Heart left ventricle (tissue), 16 donors: Measurements from ENCODE around the gene LINC01488. TPM values are rescaled to one million over a fixed set of nuclear protein-coding genes. Genes with fewer than 3 reads are reported as not detected.

Source experiments
- ATAC-seq, 4 donors: fragments of 200-7000 bp; cut with Tn5 transposase; one replicate each; pipeline ENCODE4 v1.9.1; 2020 to 2022; ENCODE audit warnings: moderate library complexity in 4 of 4, mild to moderate bottlenecking in 3 of 4, moderate number of reproducible peaks in 1 of 4
- DNase-seq, 5 donors: peaks; one replicate each; pipeline ENCODE4 v3.0.0-alpha.2; 2020
- H3K27ac ChIP-seq, 12 donors: fragments of 200-600 bp; sonication (generic) in 4 of 12; one replicate each; pipeline versions ENCODE4 v1.5.0 to v1.8.0; 2016 to 2022; ENCODE audit warnings: mild to moderate bottlenecking in 2 of 12
- H3K27me3 ChIP-seq, 9 donors: fragments of 200-600 bp; sonication (generic) in 2 of 9; one replicate each; pipeline versions ENCODE4 v1.5.1 to v1.8.0; 2016 to 2022; ENCODE audit warnings: mild to moderate bottlenecking in 3 of 9
- H3K36me3 ChIP-seq, 9 donors: fragments of 200-600 bp; sonication (generic) in 2 of 9; one replicate each; pipeline versions ENCODE4 v1.5.0 to v1.8.0; 2018 to 2022; ENCODE audit warnings: mild to moderate bottlenecking in 2 of 9
- H3K4me1 ChIP-seq, 12 donors: fragments of 200-600 bp; sonication (generic) in 4 of 12; one replicate each; pipeline versions ENCODE4 v1.5.0 to v1.8.0; 2016 to 2022; ENCODE audit warnings: mild to moderate bottlenecking in 3 of 12
- H3K4me3 ChIP-seq, 12 donors: fragments of 200-600 bp; sonication (generic) in 4 of 12; one replicate each; pipeline versions ENCODE4 v1.5.0 to v1.8.0; 2017 to 2022; ENCODE audit warnings: mild to moderate bottlenecking in 9 of 12, moderate library complexity in 4 of 12
- H3K9me3 ChIP-seq, 12 donors: fragments of 200-600 bp; sonication (generic) in 4 of 12; one replicate each; pipeline versions ENCODE4 v1.5.0 to v1.8.0; 2016 to 2022; ENCODE audit warnings: mild to moderate bottlenecking in 1 of 12
- CTCF ChIP-seq, 12 donors: fragments of 200-600 bp; sonication (generic) in 4 of 12; IDR thresholded peaks; one replicate each; pipeline versions ENCODE4 v1.5.0 to v1.8.0; 2018 to 2022; ENCODE audit warnings: antibody characterized with exemption in 12 of 12, mild to moderate bottlenecking in 5 of 12
- POLR2A ChIP-seq, 2 donors: fragments of 450-650 bp; IDR thresholded peaks; one replicate each; pipeline ENCODE4 v1.6.1; 2017; ENCODE audit warnings: antibody characterized with exemption in 2 of 2, mild to moderate bottlenecking in 2 of 2, moderate library complexity in 2 of 2
- WGBS, 4 donors: extraction: QIAGEN DNeasy Blood & Tissue Kit in 2 of 4; methylation state at CpG; one replicate each; pipeline versions ENCODE4 v1.1.5 to v1.1.7; 2013 to 2018; 5-methylcytosine and 5-hydroxymethylcytosine counted together
- intact Hi-C, 10 donors: fragments of 100-400 bp; cut with DNase I; formaldehyde crosslinking; loops; one replicate each; pipeline versions ENCODE4 v1.11.1 to v1.14.2; 2022
- polyA plus RNA-seq, 2 donors: library from polyadenylated mRNA; stranded (reverse); fragments of 200-250 nt; gene quantifications; one replicate each; pipeline ENCODE4 v1.2.3, GENCODE V29; 2013
- total RNA-seq, 9 donors: library from RNA; depleted of rRNA in 2 of 9; stranded (reverse); fragments of >200 nt in 2 of 9; fragmentation: NEBNext Ultra II Directional in 3 of 9; extraction: Animal tissue kit (Norgen Biotek cat#: 25700) in 3 of 9; gene quantifications; one replicate each; pipeline versions ENCODE4 v1.1.0 to v1.2.4, GENCODE V29; 2016 to 2023
- donor health status: ischemic (EF 13 %, LVEDD 7.1; RV severe dilation, severe dysfunction).
- donor health status: healthy with polysubstance abuse.
- donor health status: DM: no; HTN: yes; CAD: no.
- donor health status: DM: no; HTN: no; CAD: no.
- donor health status: ischemic (EF 25% LVEDD 6.9; RV normal size, moderate dysfunction).
- donor health status: ischemic (EF 25% LVEDD 5.7; RV mildly dilated, moderate dysfunction).
- donor health status: healthy.
- donor health status: DM: yes; HTN: yes; CAD: no.
- donor health status: ischemic (EF 35%, LVEDD 5.7; RV mildly dilated, moderate dysfunction).
- donor health status: nonischemic (EF 11% LVEDD 7.7; RV severe dilation, severe dysfunction).
- donor health status: DM: yes; HTN: yes; CAD: no.
- donor health status: PGD.
- donor health status: ischemic (EF 29% LVEDD 5.4; RV normal size, mild dysfunction).
- donor health status: nonischemic (EF 23%, LVEDD 6.1; RV moderate dilation, normal function).

LINC01488 gene
- total and polyA plus RNA-seq, 11 donors: 0.04 to 0.42 (median 0.14) TPM; not detected in 5

GRCh38 chr11:69447786-69448185 lies 33.7 kb upstream of the LINC01488 start:
- Histone ChIP-seq H3K27me3 (no peaks in the 10 kb centered on the region), H3K4me3 (no peak overlapping the region), H3K36me3 (no peaks in the 10 kb centered on the region), H3K9me3 (no peaks in the 10 kb centered on the region), H3K27ac (no peak overlapping the region), H3K4me1 (peaks cover 3 to 62% (median 47%) of the 10 kb centered on the region in 12 donors)
- DNase-seq: peak in 2 of 5 donors; percentile 11 to 40
- ATAC-seq: no peak
- TF ChIP-seq POLR2A (IDR thresholded peaks at IDR 0.05) (no peak), CTCF (IDR thresholded peaks at IDR 0.05) (no peak)
- 86 to 88% (median 87%) methylated on average over 7 of the region's 7 CpGs for WGBS, 4 donors
- intact Hi-C loops: loop anchor here in 8 of 10 donors (2.0 to 10.0 kb wide), 8 partner anchors 95 to 313 kb away; partner anchors contain the start of genes MYEOV (in 2 of the 8) and CCND1 (in 1 of the 8)

GRCh38 chr11:69448471-69449284 lies 32.8 kb upstream of the LINC01488 start:
- ATAC-seq: no peak
- intact Hi-C loops: loop anchor here in 8 of 10 donors (1.0 to 10.0 kb wide), 9 partner anchors 94 to 314 kb away; partner anchors contain the start of genes MYEOV (in 2 of the 8) and CCND1 (in 1 of the 8)
- H3K27ac ChIP-seq: peak overlapping the region in 10 of 12 donors; percentile 19 to 93 (median 78)
- H3K36me3 ChIP-seq: no peaks in the 10 kb centered on the region
- H3K4me3 ChIP-seq: no peak overlapping the region
- no peak for TF ChIP-seq CTCF (IDR thresholded peaks at IDR 0.05)
- no peaks in the 10 kb centered on the region for H3K27me3 ChIP-seq
- peak in 1 of 5 donors; percentile 36 for DNase-seq
- WGBS, 4 donors: 58 to 70% (median 66%) methylated on average over 10 to 15 of the region's 15 CpGs
- H3K4me1 ChIP-seq: peaks cover 2 to 53% (median 39%) of the 10 kb centered on the region in 12 donors
- no peaks in the 10 kb centered on the region for H3K9me3 ChIP-seq

GRCh38 chr11:69449320-69450063 lies 32.0 kb upstream of the LINC01488 start:
- DNase-seq (peak; percentile 80 to 91 (median 88)), ATAC-seq (peak; percentile 55 to 83 (median 78))
- Histone ChIP-seq H3K27ac (peak overlapping the region in 11 of 12 donors; percentile 65 to 93 (median 80)), H3K4me3 (peak overlapping the region in 2 of 12 donors; percentile 0 to 9), H3K27me3 (no peaks in the 10 kb centered on the region), H3K9me3 (no peaks in the 10 kb centered on the region), H3K4me1 (peaks cover 0 to 45% (median 31%) of the 10 kb centered on the region in 12 donors), H3K36me3 (no peaks in the 10 kb centered on the region)
- TF ChIP-seq CTCF (IDR thresholded peaks at IDR 0.05): peak in 1 of 12 donors; percentile 6
- no peak for TF ChIP-seq POLR2A (IDR thresholded peaks at IDR 0.05)
- WGBS, 4 donors: 23 to 40% (median 29%) methylated on average over 15 to 29 of the region's 29 CpGs
- intact Hi-C loops: loop anchor here in 8 of 10 donors (1.0 to 10.0 kb wide), 10 partner anchors 47 to 315 kb away; partner anchors contain the start of genes MYEOV (in 2 of the 8) and CCND1 (in 1 of the 8)
